GM23338 (cell line): ENCODE measurements around the gene DCTN1. TPM values are rescaled to one million over a fixed set of nuclear protein-coding genes. Genes with fewer than 3 reads are reported as not detected.
A peak's percentile ranks its signal among the peaks of the same experiment; 100 is the strongest.

Source experiments
- ATAC-seq: fragments of 200-7000 bp; cut with Tn5 transposase; 3 replicates; pipeline ENCODE4 v1.9.1; 2020
- DNase-seq: peaks from one replicate; pipeline ENCODE4 v3.0.0-alpha.2; 2015; ENCODE audit warnings: low spot score
- H2AFZ ChIP-seq: fragments of 200-600 bp; sonication (generic); 2 replicates; pipeline ENCODE4 v1.8.0; 2016; ENCODE audit warnings: antibody characterized with exemption, mild to moderate bottlenecking, moderate library complexity
- H3F3A ChIP-seq: fragments of 200-600 bp; sonication (generic); replicated peaks from 2 replicates; pipeline ENCODE4 v1.8.0; 2017; ENCODE audit warnings: antibody characterized with exemption, mixed run types, low read depth
- H3K27ac ChIP-seq: fragments of 200-600 bp; sonication (generic); 2 replicates; pipeline ENCODE4 v1.6.1; 2016; ENCODE audit warnings: low read depth
- H3K27me3 ChIP-seq: fragments of 200-600 bp; sonication (generic); 2 replicates; pipeline ENCODE4 v1.8.0; 2016; ENCODE audit warnings: mild to moderate bottlenecking, mixed run types, moderate library complexity; ENCODE audit not compliant: insufficient read depth
- H3K36me3 ChIP-seq: fragments of 200-600 bp; sonication (generic); 2 replicates; pipeline ENCODE4 v1.8.0; 2016; ENCODE audit warnings: mild to moderate bottlenecking; ENCODE audit not compliant: insufficient read depth
- H3K4me1 ChIP-seq: fragments of 200-600 bp; sonication (generic); 2 replicates; pipeline ENCODE4 v1.8.0; 2016; ENCODE audit warnings: mild to moderate bottlenecking, moderate library complexity; ENCODE audit not compliant: insufficient read depth
- H3K4me2 ChIP-seq: fragments of 200-600 bp; sonication (generic); 2 replicates; pipeline ENCODE4 v1.7.1; 2017; ENCODE audit warnings: mixed run types
- H3K4me3 ChIP-seq: fragments of 200-600 bp; sonication (generic); 2 replicates; pipeline ENCODE4 v1.6.1; 2016; ENCODE audit warnings: mixed run types
- H3K79me2 ChIP-seq: fragments of 200-600 bp; sonication (generic); replicated peaks from 2 replicates; pipeline ENCODE4 v1.8.0; 2017; ENCODE audit warnings: mild to moderate bottlenecking; ENCODE audit not compliant: insufficient read depth
- H3K9me2 ChIP-seq: fragments of 200-600 bp; sonication (generic); 2 replicates; pipeline ENCODE4 v1.8.0; 2017; ENCODE audit not compliant: insufficient read depth
- H4K20me1 ChIP-seq: fragments of 200-600 bp; sonication (generic); replicated peaks from 2 replicates; pipeline ENCODE4 v1.8.0; 2017; ENCODE audit warnings: mild to moderate bottlenecking; ENCODE audit not compliant: insufficient read depth
- H3K27ac Mint-ChIP-seq: 2 replicates; pipeline ENCODE4 v1.8.0; 2020; ENCODE audit warnings: inconsistent platforms, mild to moderate bottlenecking, moderate library complexity, mixed read lengths
- H3K27me3 Mint-ChIP-seq: 3 replicates; pipeline ENCODE4 v1.8.0; 2022; ENCODE audit warnings: low read depth, mild to moderate bottlenecking, moderate library complexity, mixed read lengths, inconsistent platforms; ENCODE audit not compliant: insufficient read depth, poor library complexity
- H3K36me3 Mint-ChIP-seq: 3 replicates; pipeline ENCODE4 v1.8.0; 2021; ENCODE audit warnings: low read depth, mild to moderate bottlenecking, inconsistent platforms, moderate library complexity, mixed read lengths
- H3K4me1 Mint-ChIP-seq: 3 replicates; pipeline ENCODE4 v1.8.0; 2020; ENCODE audit warnings: mild to moderate bottlenecking, inconsistent platforms, mixed read lengths
- H3K4me3 Mint-ChIP-seq: 3 replicates; pipeline ENCODE4 v1.8.0; 2021; ENCODE audit warnings: moderate library complexity, mild to moderate bottlenecking, inconsistent platforms, mixed read lengths
- H3K9me3 Mint-ChIP-seq: 3 replicates; pipeline ENCODE4 v1.8.0; 2020; ENCODE audit warnings: moderate library complexity, mild to moderate bottlenecking, inconsistent platforms, mixed read lengths
- CREB1 ChIP-seq: fragments of 250-450 bp; sonication (Bioruptor Pico); IDR thresholded peaks from 2 replicates; pipeline ENCODE4 v1.5.0; 2020; ENCODE audit warnings: low read depth, mild to moderate bottlenecking, moderate library complexity
- CTCF ChIP-seq, 2 experiments: fragments of 200-600 bp in 1 of 2; sonication (generic) in 1 of 2; conservative IDR thresholded peaks; 2 replicates each; pipeline versions ENCODE4 v1.5.1 to v1.6.1; 2016 to 2017; ENCODE audit warnings: antibody characterized with exemption in 2 of 2, low read depth in 2 of 2, mild to moderate bottlenecking in 2 of 2, moderate library complexity in 1 of 2
- EZH2 ChIP-seq: fragments of 200-600 bp; sonication (generic); IDR thresholded peaks from one replicate; pipeline ENCODE4 v1.8.0; 2017; ENCODE audit warnings: antibody characterized with exemption, mild to moderate bottlenecking, low read depth; ENCODE audit not compliant: unreplicated experiment
- JUNB ChIP-seq: IDR thresholded peaks from one replicate; pipeline ENCODE4 v1.6.1; 2016; ENCODE audit warnings: antibody characterized with exemption; ENCODE audit not compliant: unreplicated experiment
- NANOG ChIP-seq: IDR thresholded peaks from 2 replicates; pipeline ENCODE4 v1.6.1; 2016; ENCODE audit warnings: antibody characterized with exemption, borderline replicate concordance
- POLR2AphosphoS5 ChIP-seq: IDR thresholded peaks from 2 replicates; pipeline ENCODE4 v1.6.1; 2016; ENCODE audit warnings: antibody characterized with exemption, low read depth
- STAT1 ChIP-seq: IDR thresholded peaks from one replicate; pipeline ENCODE4 v1.6.1; 2016; ENCODE audit warnings: antibody characterized with exemption; ENCODE audit not compliant: unreplicated experiment
- ZNF114 ChIP-seq: fragments of 250-450 bp; sonication (Bioruptor Pico); IDR thresholded peaks from 2 replicates; pipeline ENCODE4 v1.5.0; 2020; ENCODE audit warnings: mild to moderate bottlenecking, moderate library complexity
- ZNF331 ChIP-seq: fragments of 250-450 bp; sonication (Bioruptor Pico); IDR thresholded peaks from 2 replicates; pipeline ENCODE4 v1.5.0; 2020; ENCODE audit warnings: low read depth, mild to moderate bottlenecking, moderate library complexity
- polyA plus RNA-seq: library from polyadenylated mRNA; unstranded; fragments of >200 nt; fragmentation: Nextera tagmentation; extraction: Ambion mirVana; gene quantifications from 2 replicates; pipeline ENCODE4 v1.2.1, GENCODE V29; 2016
- total RNA-seq: library from RNA; depleted of rRNA; stranded (reverse); fragments of >200 nt; shearing (Covaris generic); gene quantifications from 2 replicates; pipeline ENCODE4 v1.2.3, GENCODE V29; 2014
- TF ChIP-seq, protein P1 (sequence below): IDR thresholded peaks from one replicate; pipeline ENCODE4 v1.6.1; 2018; ENCODE audit warnings: antibody characterized with exemption; ENCODE audit not compliant: unreplicated experiment
- TF ChIP-seq, protein P2 (sequence below): fragments of 250-450 bp; sonication (Bioruptor Pico); IDR thresholded peaks from 2 replicates; pipeline ENCODE4 v1.5.0; 2020; ENCODE audit warnings: mild to moderate bottlenecking, moderate library complexity

DCTN1 gene
- total and polyA plus RNA-seq, 2 experiments from 2014 or later = 108 to 145 TPM

GRCh38 chr2:74345272-74345943 is 34.7 kb downstream of the DCTN1 start:
- H2AFZ ChIP-seq = no peak overlapping the region
- no peak overlapping the region for H3K27ac Mint-ChIP-seq
- no peak overlapping the region for H3K4me3 Mint-ChIP-seq
- H3K36me3 ChIP-seq = no peaks in the 10 kb centered on the region
- no peaks in the 10 kb centered on the region; the same call in none of the 3 replicates for H3K4me1 Mint-ChIP-seq
- H3K27ac ChIP-seq = no peak overlapping the region
- TF ChIP-seq STAT1 (no peak), CREB1 (CRISPR knock-in tag) (no peak), POLR2AphosphoS5 (no peak), NANOG (no peak), ZNF114 (CRISPR knock-in tag) (no peak), JUNB (no peak), EZH2 (no peak), ZNF331 (CRISPR knock-in tag) (no peak), CTCF (conservative IDR thresholded peaks at IDR 0.05; ENCODE audit: low read depth in 2 of 2) (no peak)
- TF ChIP-seq, protein P1, sequence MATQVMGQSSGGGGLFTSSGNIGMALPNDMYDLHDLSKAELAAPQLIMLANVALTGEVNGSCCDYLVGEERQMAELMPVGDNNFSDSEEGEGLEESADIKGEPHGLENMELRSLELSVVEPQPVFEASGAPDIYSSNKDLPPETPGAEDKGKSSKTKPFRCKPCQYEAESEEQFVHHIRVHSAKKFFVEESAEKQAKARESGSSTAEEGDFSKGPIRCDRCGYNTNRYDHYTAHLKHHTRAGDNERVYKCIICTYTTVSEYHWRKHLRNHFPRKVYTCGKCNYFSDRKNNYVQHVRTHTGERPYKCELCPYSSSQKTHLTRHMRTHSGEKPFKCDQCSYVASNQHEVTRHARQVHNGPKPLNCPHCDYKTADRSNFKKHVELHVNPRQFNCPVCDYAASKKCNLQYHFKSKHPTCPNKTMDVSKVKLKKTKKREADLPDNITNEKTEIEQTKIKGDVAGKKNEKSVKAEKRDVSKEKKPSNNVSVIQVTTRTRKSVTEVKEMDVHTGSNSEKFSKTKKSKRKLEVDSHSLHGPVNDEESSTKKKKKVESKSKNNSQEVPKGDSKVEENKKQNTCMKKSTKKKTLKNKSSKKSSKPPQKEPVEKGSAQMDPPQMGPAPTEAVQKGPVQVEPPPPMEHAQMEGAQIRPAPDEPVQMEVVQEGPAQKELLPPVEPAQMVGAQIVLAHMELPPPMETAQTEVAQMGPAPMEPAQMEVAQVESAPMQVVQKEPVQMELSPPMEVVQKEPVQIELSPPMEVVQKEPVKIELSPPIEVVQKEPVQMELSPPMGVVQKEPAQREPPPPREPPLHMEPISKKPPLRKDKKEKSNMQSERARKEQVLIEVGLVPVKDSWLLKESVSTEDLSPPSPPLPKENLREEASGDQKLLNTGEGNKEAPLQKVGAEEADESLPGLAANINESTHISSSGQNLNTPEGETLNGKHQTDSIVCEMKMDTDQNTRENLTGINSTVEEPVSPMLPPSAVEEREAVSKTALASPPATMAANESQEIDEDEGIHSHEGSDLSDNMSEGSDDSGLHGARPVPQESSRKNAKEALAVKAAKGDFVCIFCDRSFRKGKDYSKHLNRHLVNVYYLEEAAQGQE = no peak
- TF ChIP-seq, protein P2, sequence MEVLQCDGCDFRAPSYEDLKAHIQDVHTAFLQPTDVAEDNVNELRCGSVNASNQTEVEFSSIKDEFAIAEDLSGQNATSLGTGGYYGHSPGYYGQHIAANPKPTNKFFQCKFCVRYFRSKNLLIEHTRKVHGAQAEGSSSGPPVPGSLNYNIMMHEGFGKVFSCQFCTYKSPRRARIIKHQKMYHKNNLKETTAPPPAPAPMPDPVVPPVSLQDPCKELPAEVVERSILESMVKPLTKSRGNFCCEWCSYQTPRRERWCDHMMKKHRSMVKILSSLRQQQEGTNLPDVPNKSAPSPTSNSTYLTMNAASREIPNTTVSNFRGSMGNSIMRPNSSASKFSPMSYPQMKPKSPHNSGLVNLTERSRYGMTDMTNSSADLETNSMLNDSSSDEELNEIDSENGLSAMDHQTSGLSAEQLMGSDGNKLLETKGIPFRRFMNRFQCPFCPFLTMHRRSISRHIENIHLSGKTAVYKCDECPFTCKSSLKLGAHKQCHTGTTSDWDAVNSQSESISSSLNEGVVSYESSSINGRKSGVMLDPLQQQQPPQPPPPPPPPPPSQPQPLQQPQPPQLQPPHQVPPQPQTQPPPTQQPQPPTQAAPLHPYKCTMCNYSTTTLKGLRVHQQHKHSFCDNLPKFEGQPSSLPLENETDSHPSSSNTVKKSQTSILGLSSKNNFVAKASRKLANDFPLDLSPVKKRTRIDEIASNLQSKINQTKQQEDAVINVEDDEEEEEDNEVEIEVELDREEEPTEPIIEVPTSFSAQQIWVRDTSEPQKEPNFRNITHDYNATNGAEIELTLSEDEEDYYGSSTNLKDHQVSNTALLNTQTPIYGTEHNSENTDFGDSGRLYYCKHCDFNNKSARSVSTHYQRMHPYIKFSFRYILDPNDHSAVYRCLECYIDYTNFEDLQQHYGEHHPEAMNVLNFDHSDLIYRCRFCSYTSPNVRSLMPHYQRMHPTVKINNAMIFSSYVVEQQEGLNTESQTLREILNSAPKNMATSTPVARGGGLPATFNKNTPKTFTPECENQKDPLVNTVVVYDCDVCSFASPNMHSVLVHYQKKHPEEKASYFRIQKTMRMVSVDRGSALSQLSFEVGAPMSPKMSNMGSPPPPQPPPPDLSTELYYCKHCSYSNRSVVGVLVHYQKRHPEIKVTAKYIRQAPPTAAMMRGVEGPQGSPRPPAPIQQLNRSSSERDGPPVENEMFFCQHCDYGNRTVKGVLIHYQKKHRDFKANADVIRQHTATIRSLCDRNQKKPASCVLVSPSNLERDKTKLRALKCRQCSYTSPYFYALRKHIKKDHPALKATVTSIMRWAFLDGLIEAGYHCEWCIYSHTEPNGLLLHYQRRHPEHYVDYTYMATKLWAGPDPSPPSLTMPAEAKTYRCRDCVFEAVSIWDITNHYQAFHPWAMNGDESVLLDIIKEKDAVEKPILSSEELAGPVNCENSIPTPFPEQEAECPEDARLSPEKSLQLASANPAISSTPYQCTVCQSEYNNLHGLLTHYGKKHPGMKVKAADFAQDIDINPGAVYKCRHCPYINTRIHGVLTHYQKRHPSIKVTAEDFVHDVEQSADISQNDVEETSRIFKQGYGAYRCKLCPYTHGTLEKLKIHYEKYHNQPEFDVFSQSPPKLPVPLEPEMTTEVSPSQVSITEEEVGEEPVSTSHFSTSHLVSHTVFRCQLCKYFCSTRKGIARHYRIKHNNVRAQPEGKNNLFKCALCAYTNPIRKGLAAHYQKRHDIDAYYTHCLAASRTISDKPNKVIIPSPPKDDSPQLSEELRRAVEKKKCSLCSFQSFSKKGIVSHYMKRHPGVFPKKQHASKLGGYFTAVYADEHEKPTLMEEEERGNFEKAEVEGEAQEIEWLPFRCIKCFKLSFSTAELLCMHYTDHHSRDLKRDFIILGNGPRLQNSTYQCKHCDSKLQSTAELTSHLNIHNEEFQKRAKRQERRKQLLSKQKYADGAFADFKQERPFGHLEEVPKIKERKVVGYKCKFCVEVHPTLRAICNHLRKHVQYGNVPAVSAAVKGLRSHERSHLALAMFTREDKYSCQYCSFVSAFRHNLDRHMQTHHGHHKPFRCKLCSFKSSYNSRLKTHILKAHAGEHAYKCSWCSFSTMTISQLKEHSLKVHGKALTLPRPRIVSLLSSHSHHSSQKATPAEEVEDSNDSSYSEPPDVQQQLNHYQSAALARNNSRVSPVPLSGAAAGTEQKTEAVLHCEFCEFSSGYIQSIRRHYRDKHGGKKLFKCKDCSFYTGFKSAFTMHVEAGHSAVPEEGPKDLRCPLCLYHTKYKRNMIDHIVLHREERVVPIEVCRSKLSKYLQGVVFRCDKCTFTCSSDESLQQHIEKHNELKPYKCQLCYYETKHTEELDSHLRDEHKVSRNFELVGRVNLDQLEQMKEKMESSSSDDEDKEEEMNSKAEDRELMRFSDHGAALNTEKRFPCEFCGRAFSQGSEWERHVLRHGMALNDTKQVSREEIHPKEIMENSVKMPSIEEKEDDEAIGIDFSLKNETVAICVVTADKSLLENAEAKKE (CRISPR knock-in tag) = no peak
- H3K27me3 ChIP-seq = no peaks in the 10 kb centered on the region
- peaks cover 6% of the 10 kb centered on the region for H3K27me3 Mint-ChIP-seq
- H3K79me2 ChIP-seq = no peaks in the 10 kb centered on the region
- peak; percentile 15 for DNase-seq
- H3K4me2 ChIP-seq = no peak overlapping the region
- peaks cover 18% of the 10 kb centered on the region; the same call in 1 of the 2 replicates for H3K9me2 ChIP-seq
- no peaks in the 10 kb centered on the region for H3K36me3 Mint-ChIP-seq
- no peak overlapping the region for H3K4me3 ChIP-seq
- peak; percentile 70 for ATAC-seq
- H3F3A ChIP-seq = no peaks in the 10 kb centered on the region
- H3K9me3 Mint-ChIP-seq = no peaks in the 10 kb centered on the region
- H3K4me1 ChIP-seq = no peaks in the 10 kb centered on the region
- no peaks in the 10 kb centered on the region for H4K20me1 ChIP-seq
